Measurements from ENCODE around the gene KRTAP20-2. TPM values are rescaled to one million over a fixed set of nuclear protein-coding genes. Genes with fewer than 3 reads are reported as not detected.

Gene KRTAP20-2
- total RNA-seq, 4 donors from 2014 or later, result not detected

- TF ChIP-seq, protein P1, sequence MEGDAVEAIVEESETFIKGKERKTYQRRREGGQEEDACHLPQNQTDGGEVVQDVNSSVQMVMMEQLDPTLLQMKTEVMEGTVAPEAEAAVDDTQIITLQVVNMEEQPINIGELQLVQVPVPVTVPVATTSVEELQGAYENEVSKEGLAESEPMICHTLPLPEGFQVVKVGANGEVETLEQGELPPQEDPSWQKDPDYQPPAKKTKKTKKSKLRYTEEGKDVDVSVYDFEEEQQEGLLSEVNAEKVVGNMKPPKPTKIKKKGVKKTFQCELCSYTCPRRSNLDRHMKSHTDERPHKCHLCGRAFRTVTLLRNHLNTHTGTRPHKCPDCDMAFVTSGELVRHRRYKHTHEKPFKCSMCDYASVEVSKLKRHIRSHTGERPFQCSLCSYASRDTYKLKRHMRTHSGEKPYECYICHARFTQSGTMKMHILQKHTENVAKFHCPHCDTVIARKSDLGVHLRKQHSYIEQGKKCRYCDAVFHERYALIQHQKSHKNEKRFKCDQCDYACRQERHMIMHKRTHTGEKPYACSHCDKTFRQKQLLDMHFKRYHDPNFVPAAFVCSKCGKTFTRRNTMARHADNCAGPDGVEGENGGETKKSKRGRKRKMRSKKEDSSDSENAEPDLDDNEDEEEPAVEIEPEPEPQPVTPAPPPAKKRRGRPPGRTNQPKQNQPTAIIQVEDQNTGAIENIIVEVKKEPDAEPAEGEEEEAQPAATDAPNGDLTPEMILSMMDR (IDR thresholded peaks at IDR 0.05), result no peak
- TF ChIP-seq POLR2A (IDR thresholded peaks at IDR 0.05) (no peak), POLR2AphosphoS5 (IDR thresholded peaks at IDR 0.05) (no peak), EP300 (IDR thresholded peaks at IDR 0.05; ENCODE audit: low read depth) (no peak)
- intact Hi-C loops (cut with DNase I; ENCODE audit: low total_unique reads) (loop anchor here (10.0 kb wide), 1 partner anchor 64 kb away; the partner anchor contains the start of gene KRTAP22-1), in situ Hi-C loops (cut with MboI; ENCODE audit: low pct_ligation_motif_present in 1 of 4, low pct_unique_long_range_greater_than_20kb in 1 of 4, low sequenced_read_pairs in 3 of 4) (no loop called here)
- WGBS, 2 donors (ENCODE audit: low coverage in 1 of 2), result 80 to 83% methylated on average over 1 of the region's 1 CpG
- H3K27ac ChIP-seq, result no peak overlapping the region
- H3K9me3 ChIP-seq, result no peaks in the 10 kb centered on the region
- no peak overlapping the region for H3K4me3 ChIP-seq
- no peak for DNase-seq
- H3K27me3 ChIP-seq, result no peaks in the 10 kb centered on the region
- H3K36me3 ChIP-seq, result no peaks in the 10 kb centered on the region
- H3K4me1 ChIP-seq, result no peaks in the 10 kb centered on the region
Measured at GRCh38 chr21:30668776-30669175, 33.8 kb downstream of the KRTAP20-2 start.

GRCh38 chr21:30672985-30673650 is 38.1 kb downstream of the KRTAP20-2 start:
- DNase-seq, result no peak
- intact Hi-C loops (cut with DNase I; ENCODE audit: low total_unique reads), result no loop called here
- 61 to 67% methylated on average over 2 of the region's 2 CpGs for WGBS, 2 donors (ENCODE audit: low coverage in 1 of 2)
- Histone ChIP-seq H3K36me3 (no peaks in the 10 kb centered on the region), H3K4me1 (no peaks in the 10 kb centered on the region), H3K27me3 (no peaks in the 10 kb centered on the region), H3K9me3 (no peaks in the 10 kb centered on the region), H3K4me3 (no peak overlapping the region), H3K27ac (no peak overlapping the region)
- in situ Hi-C loops (cut with MboI; ENCODE audit: low pct_ligation_motif_present in 1 of 4, low pct_unique_long_range_greater_than_20kb in 1 of 4, low sequenced_read_pairs in 3 of 4), result no loop called here
- TF ChIP-seq EP300 (IDR thresholded peaks at IDR 0.05; ENCODE audit: low read depth) (no peak), POLR2AphosphoS5 (IDR thresholded peaks at IDR 0.05) (no peak), POLR2A (IDR thresholded peaks at IDR 0.05) (no peak)
- TF ChIP-seq, protein P1 (IDR thresholded peaks at IDR 0.05), result no peak

GRCh38 chr21:30674312-30674711 is 39.3 kb downstream of the KRTAP20-2 start:
- in situ Hi-C loops (cut with MboI; ENCODE audit: low pct_ligation_motif_present in 1 of 4, low pct_unique_long_range_greater_than_20kb in 1 of 4, low sequenced_read_pairs in 3 of 4), result no loop called here

DNA sequence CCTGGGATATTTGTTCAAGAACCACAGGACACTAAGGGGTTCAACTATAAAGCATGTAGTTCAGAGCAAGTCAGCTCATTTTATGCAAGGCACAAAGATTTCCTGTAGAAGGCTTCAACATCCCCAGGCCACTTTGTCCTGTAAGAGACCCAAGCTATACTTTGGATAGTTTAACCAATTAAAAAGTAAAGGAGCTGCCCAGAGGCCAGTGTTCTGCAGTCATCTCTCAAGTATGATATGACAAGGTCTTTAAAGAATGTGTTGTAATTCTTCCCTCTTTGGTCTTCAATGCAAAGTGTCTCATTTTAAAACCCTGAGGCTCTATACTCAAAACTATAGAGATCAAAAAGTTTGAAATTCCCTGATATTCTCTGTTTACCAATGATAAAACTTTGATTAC is 41.7 kb downstream of the KRTAP20-2 start:
- H3K4me3 ChIP-seq, result no peak overlapping the region
- in situ Hi-C loops (cut with MboI; ENCODE audit: low pct_ligation_motif_present in 1 of 4, low pct_unique_long_range_greater_than_20kb in 1 of 4, low sequenced_read_pairs in 3 of 4), result no loop called here
- no peaks in the 10 kb centered on the region for H3K36me3 ChIP-seq
- H3K27me3 ChIP-seq, result no peaks in the 10 kb centered on the region
- no peak for DNase-seq
- H3K4me1 ChIP-seq, result no peaks in the 10 kb centered on the region
- no peaks in the 10 kb centered on the region for H3K9me3 ChIP-seq
- intact Hi-C loops (cut with DNase I; ENCODE audit: low total_unique reads), result loop anchor here (5.0 kb wide), 1 partner anchor 1174 kb away; no protein-coding TSS in a partner anchor
- TF ChIP-seq, protein P1 (IDR thresholded peaks at IDR 0.05), result no peak
- no peak for TF ChIP-seq POLR2A (IDR thresholded peaks at IDR 0.05)
- no peak for TF ChIP-seq EP300 (IDR thresholded peaks at IDR 0.05; ENCODE audit: low read depth)
- TF ChIP-seq POLR2AphosphoS5 (IDR thresholded peaks at IDR 0.05), result no peak
- H3K27ac ChIP-seq, result no peak overlapping the region

More at GRCh38 chr21:30674312-30674711, 39.3 kb downstream of the KRTAP20-2 start:
- no peak for DNase-seq
- Histone ChIP-seq H3K4me3 (no peak overlapping the region), H3K4me1 (no peaks in the 10 kb centered on the region), H3K27ac (no peak overlapping the region), H3K9me3 (no peaks in the 10 kb centered on the region), H3K27me3 (no peaks in the 10 kb centered on the region), H3K36me3 (no peaks in the 10 kb centered on the region)
- WGBS, 2 donors (ENCODE audit: low coverage in 1 of 2), result 66 to 80% methylated on average over 1 of the region's 1 CpG
- TF ChIP-seq POLR2AphosphoS5 (IDR thresholded peaks at IDR 0.05) (no peak), POLR2A (IDR thresholded peaks at IDR 0.05) (no peak), EP300 (IDR thresholded peaks at IDR 0.05; ENCODE audit: low read depth) (no peak)
- TF ChIP-seq, protein P1 (IDR thresholded peaks at IDR 0.05), result no peak
- intact Hi-C loops (cut with DNase I; ENCODE audit: low total_unique reads), result no loop called here
